ENCODE results near the gene SKIC2.
"Not testable (repeated sequence)": the region's sequence is repeated elsewhere in the genome, so short reads cannot be mapped to it uniquely, and the experiment has no call there.

The SKIC2 gene

DNA sequence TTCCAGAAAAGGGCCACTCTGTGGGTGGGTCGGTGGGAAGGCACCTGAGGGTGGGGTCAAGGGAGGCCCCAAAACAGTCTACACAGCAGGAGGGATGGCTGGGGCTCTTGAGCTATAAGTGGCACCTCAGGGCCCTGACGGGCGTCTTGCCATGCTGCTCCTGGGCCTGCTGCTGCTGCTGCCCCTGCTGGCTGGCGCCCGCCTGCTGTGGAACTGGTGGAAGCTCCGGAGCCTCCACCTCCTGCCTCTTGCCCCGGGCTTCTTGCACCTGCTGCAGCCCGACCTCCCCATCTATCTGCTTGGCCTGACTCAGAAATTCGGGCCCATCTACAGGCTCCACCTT is 46.5 kb downstream of the SKIC2 start:
- DNase-seq: not testable (repeated sequence)

DNA sequence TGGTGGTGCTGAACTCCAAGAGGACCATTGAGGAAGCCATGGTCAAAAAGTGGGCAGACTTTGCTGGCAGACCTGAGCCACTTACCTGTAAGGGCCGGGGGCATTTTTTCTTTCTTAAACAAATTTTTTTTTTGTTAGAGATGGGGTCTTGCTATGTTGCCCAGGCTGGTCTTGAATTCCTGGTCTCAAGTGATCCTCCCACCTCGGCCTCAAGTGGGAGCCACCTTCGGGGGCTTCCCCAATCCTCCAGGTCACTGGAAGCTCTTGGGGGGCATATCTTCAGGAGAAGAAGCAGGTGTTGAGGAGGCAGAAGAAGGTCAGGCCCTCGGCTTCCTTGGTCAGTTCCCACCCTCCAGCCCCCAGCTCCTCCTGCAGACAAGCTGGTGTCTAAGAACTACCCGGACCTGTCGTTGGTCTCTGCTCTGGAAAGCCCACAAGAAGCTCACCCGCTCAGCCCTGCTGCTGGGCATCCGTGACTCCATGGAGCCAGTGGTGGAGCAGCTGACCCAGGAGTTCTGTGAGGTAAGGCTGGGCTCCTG is 47.1 kb downstream of the SKIC2 start:
- not testable (repeated sequence) for DNase-seq

DNA sequence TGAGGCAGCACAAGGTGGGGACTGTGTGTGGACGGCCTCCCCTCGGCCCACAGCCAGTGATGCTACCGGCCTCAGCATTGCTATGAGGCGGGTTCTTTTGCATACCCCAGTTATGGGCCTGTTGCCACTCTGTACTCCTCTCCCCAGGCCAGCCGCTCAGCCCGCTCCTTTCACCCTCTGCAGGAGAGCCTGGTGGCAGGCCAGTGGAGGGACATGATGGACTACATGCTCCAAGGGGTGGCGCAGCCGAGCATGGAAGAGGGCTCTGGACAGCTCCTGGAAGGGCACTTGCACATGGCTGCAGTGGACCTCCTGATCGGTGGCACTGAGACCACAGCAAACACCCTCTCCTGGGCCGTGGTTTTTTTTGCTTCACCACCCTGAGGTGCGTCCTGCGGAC is 48.1 kb downstream of the SKIC2 start:
- DNase-seq: not testable (repeated sequence)

DNA sequence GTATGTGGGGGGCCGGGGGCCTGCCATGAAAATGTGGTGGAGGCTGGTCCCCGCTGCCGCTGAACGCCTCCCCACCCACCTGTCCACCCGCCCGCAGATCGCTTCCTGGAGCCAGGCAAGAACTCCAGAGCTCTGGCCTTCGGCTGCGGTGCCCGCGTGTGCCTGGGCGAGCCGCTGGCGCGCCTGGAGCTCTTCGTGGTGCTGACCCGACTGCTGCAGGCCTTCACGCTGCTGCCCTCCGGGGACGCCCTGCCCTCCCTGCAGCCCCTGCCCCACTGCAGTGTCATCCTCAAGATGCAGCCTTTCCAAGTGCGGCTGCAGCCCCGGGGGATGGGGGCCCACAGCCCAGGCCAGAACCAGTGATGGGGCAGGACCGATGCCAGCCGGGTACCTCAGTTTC is 49.1 kb downstream of the SKIC2 start:
- DNase-seq: not testable (repeated sequence)

DNA sequence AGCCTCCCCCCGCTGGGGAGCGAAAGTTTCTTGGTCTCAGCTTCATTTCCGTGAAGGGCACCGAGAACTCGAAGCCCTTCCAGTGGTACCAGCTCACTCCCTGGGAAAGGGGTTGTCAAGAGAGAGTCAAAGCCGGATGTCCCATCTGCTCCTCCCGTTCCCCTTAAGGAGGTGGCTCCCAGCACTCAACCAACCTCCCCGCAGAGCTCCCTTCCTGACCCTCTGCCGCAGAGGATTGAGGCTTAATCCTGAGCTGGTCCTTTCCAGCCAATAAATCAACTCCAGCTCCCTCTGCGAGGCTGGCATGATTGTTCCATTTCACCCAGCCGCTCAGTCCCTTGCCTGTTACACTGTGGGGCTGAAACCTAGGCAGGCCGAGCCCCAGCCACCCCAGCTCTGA is 49.6 kb downstream of the SKIC2 start:
- DNase-seq: not testable (repeated sequence)

DNA sequence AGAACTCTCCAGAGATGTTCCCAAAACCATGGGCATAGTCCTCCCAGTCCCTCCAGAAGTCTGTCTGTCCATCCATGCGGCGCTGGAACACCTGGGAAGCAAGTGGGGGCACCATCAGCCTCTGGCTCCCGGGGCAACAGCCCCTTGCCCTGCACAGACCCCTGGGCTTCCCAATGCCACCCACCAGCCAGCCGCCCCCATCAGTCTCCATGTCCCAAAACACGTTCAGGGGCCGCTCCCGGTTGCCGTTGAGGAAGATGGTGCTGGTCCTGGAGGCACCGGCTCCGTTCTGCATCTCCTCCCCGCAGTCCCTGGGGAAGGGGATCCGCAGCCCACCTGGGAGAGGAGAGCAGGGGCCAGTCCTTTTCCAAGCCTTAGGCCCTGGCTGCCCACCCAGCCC is 50.6 kb downstream of the SKIC2 start:
- DNase-seq: not testable (repeated sequence)

DNA sequence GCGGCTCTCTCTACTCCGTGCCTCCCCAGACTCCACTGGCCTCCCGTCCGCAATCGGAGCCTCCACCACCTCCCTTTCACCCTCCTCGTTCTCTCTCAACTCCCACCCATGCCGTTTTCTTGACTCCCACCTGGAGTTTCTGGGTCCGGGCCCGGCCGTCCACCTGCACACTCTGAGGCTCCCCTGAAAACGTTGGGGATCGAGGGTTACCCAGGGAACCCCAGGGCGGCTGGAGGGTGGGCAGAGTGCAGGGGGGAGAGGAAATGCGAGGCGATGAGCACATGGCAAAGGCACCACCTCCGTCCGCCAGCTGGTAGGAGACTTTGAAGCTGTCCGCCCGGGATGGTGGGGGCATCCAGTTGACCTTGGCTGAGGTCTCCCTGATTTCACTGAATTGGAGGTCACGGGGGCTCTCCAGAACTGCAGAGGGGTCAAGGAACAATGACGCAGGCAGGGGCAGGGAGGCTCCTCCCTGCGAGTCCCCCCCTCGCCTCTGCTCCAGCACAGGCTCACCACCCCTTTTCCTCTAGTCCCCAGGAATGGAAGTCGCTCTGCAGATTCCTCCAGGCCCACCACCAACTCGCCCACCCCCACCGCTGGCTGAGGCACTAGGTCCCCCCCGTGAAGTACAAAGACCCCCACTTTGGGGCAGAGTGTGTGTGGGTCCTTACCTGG is 52.0 kb downstream of the SKIC2 start:
- not testable (repeated sequence) for DNase-seq

DNA sequence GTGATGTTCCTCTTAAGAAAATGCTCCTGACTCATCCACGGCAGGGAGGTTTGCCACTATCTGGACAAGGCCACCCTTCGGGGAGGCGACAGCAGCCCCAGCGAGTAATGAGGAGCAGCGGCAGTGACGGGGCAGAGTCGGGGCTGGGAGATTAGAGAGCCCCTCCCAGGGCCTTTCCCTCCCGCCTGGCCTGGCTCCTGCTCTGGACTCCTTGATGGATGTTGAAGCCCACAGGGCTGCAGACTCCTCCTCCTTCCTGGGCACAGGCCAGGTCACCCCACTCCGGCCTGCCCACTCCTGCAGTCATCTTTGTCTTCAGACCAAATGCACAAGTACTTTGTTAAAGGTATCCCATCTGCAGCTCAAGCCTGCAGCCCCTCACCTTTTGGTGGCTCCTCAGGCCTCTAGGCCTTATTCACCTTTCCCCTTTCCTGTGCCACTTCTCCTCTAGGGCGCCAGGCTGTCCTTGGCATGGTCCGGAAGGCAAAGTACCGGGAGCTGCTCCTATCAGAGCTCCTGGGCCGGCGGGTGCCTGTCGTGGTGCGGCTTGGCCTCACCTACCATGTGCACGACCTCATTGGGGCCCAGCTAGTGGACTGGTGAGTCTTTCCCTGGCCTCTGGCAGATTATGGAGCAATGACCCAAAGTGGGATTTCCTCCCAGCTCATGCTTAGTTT is 54.1 kb downstream of the SKIC2 start:
- not testable (repeated sequence) for DNase-seq

DNA sequence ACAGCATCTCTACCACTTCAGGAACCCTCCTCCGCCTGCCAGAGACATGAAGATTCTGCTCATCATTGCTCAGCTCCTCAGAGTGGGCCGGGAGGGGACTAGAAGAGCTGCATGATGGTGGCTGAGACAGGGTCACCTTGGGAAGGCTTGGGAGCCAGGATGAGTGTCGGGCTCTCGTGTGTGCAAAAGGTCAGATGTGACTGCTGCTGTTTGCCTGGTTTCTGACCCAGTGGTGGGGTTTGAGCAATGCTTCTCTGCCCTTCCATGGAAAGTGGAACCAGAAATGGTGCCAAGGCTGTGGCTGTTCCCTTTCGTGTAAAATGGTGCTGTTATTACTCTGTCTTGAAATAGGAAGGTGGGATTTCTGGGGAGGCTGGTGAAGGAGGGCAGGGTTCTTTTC is 54.8 kb downstream of the SKIC2 start:
- not testable (repeated sequence) for DNase-seq

DNA sequence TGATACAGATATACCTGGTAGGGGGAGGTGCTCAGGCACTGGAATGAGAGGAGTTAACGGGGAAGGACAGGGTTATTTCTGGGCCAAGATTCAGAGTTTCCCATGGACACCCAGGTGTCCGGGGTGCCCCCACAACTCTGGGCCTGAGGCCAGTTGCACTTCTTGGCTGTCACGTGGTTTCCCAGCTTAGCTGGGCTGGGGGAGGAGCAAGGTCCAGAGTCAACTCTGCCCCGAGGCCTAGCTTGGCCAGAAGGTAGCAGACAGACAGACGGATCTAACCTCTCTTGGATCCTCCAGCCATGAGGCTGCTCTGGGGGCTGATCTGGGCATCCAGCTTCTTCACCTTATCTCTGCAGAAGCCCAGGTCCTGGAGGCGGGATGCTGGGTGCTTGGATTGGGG is 55.6 kb downstream of the SKIC2 start, which contains the start of gene C4B:
TSS of gene C4B (plus strand) at position 249 of the 400 bp plus-strand sequence. CDS start at position 300, 51 bp downstream.
- not testable (repeated sequence) for DNase-seq

Data from NCI-H2029 (cell line).